ENCODE results near the gene TCIRG1.

TCIRG1 gene

GRCh38 chr11:68036141-68036716 is 2.6 kb upstream of the TCIRG1 start:
- DNase-seq (ENCODE audit: low read depth in 4 of 4, low spot score in 1 of 4): no peak

DNA sequence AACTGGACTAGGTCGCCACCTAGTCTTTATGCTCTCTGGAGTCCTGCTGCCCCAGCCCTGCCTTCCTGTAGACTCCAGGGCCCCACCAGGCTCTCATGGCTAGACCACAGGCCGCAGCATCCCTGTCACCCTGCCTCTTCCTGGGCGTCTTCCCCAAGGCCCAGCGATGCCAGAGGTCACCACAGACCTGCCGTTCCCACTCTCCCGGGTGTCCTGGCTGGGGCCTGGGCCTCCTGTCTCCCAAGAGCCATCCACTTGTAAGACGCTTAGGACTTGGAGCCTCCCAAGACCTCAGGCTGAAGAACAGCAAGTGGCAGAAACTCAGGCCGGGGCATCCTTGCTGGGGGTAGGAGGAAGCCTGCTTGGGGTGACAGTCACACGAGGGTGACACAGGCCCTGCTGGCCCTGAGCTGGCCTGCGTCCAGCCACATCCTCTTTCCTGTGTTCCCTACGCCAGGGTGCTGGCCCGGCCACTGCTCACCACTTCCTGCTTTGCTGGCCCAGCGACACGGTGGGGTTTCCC is 2.0 kb upstream of the TCIRG1 start:
- DNase-seq (ENCODE audit: low read depth in 4 of 4, low spot score in 1 of 4): no peak

GRCh38 chr11:68037411-68038225 is 1.2 kb upstream of the TCIRG1 start:
- no peak for DNase-seq (ENCODE audit: low read depth in 4 of 4, low spot score in 1 of 4)

GRCh38 chr11:68038226-68038717 is 553 bp upstream of the TCIRG1 start:
- DNase-seq (ENCODE audit: low read depth in 4 of 4, low spot score in 1 of 4): no peak

DNA sequence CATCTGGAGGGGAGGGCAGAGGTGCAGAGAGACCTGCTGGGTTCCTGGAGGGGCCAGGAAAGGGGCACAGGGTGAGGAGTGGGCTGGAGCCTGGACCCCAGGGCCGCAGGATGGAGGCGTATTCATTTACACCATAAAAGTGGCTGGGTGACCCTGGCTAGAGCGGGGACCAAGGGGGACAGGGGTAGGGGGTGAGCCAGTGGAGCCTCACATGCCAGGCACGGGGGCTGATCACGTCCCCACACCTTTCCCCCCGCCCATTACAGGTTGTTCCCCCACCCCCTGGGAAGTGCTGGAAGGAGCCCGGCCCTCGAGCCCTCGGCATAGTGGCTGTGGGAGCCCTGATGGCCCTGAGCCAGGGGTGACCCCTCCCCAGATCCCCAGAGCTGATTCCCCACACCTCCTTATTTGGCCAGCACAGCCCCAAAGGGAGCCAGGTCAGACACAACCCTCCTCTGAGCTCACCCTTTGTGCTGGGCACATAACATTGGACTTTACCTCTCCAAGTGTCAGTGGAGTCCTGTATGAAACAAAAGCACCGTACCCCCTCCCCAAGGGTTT is 781 bp downstream of the TCIRG1 start:
- DNase-seq (ENCODE audit: low read depth in 4 of 4, low spot score in 1 of 4): no peak

- peak in 1 of 4 experiments; percentile 37 for DNase-seq (ENCODE audit: low read depth in 4 of 4, low spot score in 1 of 4)
Observed at GRCh38 chr11:68040101-68040956, 1.5 kb downstream of the TCIRG1 start.

DNA sequence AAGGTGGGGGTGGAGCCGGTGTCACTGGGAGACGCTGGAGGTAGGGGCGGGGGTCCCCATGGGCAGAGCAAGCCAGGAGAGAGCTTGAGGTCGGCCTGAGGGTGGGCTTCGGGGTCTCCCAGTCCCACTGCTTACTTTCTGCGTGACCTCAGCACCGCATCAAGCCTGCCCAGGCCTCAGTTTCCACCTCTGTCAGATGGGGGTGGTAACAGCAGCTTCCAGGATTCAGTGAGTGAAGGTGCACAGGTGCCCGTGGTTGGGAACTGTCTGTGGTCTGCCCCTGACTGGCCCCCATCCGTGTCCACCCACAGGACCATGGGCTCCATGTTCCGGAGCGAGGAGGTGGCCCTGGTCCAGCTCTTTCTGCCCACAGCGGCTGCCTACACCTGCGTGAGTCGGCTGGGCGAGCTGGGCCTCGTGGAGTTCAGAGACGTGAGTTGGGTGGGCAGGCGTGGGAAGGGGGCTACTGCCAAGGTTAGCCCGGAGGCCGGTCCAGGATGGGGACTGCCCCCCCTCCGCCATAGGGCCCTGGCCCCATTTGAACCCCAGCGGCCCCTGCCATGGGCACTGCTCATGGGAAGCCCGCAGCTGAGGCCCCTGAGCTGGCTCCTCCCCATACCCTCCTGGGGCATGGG is 2.2 kb downstream of the TCIRG1 start:
- DNase-seq (ENCODE audit: low read depth in 4 of 4, low spot score in 1 of 4): no peak

GRCh38 chr11:68041617-68042218 is 2.9 kb downstream of the TCIRG1 start:
- DNase-seq (ENCODE audit: low read depth in 4 of 4, low spot score in 1 of 4): no peak

DNA sequence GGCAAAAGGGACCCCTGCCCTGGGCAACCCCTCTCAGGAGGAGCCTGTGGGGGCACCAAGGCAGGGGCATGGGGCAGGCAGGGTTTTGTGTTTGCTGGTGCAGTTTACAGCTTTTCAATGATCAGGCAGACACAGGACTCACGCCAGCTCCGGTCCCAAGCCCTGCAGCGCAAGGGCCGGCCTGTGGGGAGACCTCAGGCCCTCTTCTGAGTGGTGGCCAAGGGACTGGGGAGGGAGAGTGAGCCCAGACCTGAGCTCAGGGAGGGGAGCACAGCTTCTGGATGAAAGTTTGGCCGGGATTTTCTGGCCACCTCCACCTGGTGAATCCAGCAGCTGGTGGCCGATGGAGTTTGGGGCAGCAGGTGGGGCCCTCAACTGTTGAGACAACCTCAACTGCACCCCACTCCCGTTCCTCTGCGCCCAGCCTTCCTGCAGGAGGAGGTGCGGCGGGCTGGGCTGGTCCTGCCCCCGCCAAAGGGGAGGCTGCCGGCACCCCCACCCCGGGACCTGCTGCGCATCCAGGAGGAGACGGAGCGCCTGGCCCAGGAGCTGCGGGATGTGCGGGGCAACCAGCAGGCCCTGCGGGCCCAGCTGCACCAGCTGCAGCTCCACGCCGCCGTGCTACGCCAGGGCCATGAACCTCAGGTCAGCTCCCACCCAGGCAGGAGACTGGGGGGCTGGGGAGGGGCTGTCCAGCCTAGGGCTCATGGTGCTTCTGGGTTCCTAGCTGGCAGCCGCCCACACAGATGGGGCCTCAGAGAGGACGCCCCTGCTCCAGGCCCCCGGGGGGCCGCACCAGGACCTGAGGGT is 3.6 kb downstream of the TCIRG1 start:
- DNase-seq (ENCODE audit: low read depth in 4 of 4, low spot score in 1 of 4): no peak

DNA sequence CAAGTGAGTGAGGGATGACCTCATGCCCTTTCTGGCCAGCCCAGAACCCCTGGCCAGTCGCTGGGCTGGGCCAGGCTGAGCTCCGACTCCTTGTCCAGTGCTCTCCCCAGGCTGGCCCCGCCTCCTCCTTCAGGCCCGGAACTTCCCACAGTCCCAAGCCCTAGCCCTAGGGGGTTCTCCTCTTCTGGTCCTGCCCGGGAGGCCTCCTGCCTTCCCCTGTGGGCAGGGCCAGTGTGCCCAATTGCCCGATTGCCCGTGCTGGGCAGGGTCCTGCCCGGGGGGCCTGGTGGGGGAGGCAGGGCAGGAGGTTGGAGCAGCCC is 4.2 kb downstream of the TCIRG1 start:
- no peak for DNase-seq (ENCODE audit: low read depth in 4 of 4, low spot score in 1 of 4)

DNA sequence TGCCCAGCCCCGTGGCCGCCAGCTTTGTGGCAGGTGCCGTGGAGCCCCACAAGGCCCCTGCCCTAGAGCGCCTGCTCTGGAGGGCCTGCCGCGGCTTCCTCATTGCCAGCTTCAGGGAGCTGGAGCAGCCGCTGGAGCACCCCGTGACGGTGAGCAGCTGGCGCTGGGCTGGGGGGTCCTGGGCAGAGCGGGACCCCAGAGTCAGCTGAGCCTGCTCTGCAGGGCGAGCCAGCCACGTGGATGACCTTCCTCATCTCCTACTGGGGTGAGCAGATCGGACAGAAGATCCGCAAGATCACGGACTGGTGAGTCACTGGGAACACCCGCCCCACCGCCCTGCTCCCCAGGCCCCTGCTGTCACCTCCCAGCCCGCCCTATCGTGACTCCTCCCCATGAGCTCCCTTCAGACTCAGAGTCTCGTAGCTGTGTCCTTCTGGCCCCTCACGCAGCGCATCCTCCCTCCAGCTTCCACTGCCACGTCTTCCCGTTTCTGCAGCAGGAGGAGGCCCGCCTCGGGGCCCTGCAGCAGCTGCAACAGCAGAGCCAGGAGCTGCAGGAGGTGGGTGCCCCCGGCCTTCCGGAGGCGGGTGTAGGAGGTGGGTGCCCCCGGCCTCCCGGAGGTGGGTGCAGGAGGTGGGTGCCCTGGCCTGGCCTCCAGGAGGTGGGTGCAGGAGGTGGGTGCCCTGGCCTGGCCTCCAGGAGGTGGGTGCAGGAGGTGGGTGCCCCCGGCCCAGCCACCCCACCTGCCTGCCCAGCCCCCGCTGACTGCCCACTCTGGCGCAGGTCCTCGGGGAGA is 4.7 kb downstream of the TCIRG1 start:
- DNase-seq (ENCODE audit: low read depth in 4 of 4, low spot score in 1 of 4): no peak

GRCh38 chr11:68044145-68044813 is 5.5 kb downstream of the TCIRG1 start:
- no peak for DNase-seq (ENCODE audit: low read depth in 4 of 4, low spot score in 1 of 4)

GRCh38 chr11:68044898-68045351 is 6.1 kb downstream of the TCIRG1 start:
- DNase-seq (ENCODE audit: low read depth in 4 of 4, low spot score in 1 of 4): no peak

GRCh38 chr11:68047437-68048290 is 8.8 kb downstream of the TCIRG1 start:
- DNase-seq (ENCODE audit: low read depth in 4 of 4, low spot score in 1 of 4): no peak

GRCh38 chr11:68048681-68049508 is 10.1 kb downstream of the TCIRG1 start:
- no peak for DNase-seq (ENCODE audit: low read depth in 4 of 4, low spot score in 1 of 4)
